T-cell (primary cell): ENCODE measurements around the gene CDH4. TPM values are rescaled to one million over a fixed set of nuclear protein-coding genes. Genes with fewer than 3 reads are reported as not detected.

Experiments
- ATAC-seq, 4 experiments: fragments of 200-7000 bp in 3 of 4; fragments of 150-1000 bp in 1 of 4; cut with Tn5 transposase; replicated peaks in 1 of 4; 1 replicate in 3 of 4; 2 replicates in 1 of 4; pipeline ENCODE4 v1.10.0; 2021; ENCODE audit warnings: moderate library complexity in 3 of 4, mild to moderate bottlenecking in 2 of 4, moderate number of reproducible peaks in 1 of 4
- CTCF ChIA-PET, 2 donors: fragments of 300-600 bp; sonication (Branson Sonifier 250); formaldehyde crosslinking; loops; one replicate each; lab custom pipeline; 2022; ENCODE audit warnings: antibody characterized with exemption in 2 of 2; lab: Charles Lee
- POLR2A ChIA-PET, 2 donors: fragments of 300-600 bp; sonication (Branson Sonifier 250); formaldehyde crosslinking; loops; one replicate each; lab custom pipeline; 2022; ENCODE audit warnings: antibody characterized with exemption in 2 of 2; lab: Charles Lee
- DNase-seq, 35 experiments: peaks; one replicate each; pipeline versions ENCODE4 v3.0.0 to v3.0.0-alpha.2; 2013 to 2023
- H3K27ac ChIP-seq: one replicate; pipeline ENCODE4 v1.5.1; 2013; ENCODE audit warnings: low read length
- H3K27me3 ChIP-seq, 2 experiments: replicated peaks in 1 of 2; 1 replicate in 1 of 2; 2 replicates in 1 of 2; pipeline versions ENCODE4 v1.6.1 to v1.7.0; 2013; ENCODE audit warnings: low read length in 1 of 2, mixed read lengths in 1 of 2; ENCODE audit not compliant: control insufficient read depth in 2 of 2, insufficient read depth in 2 of 2; ENCODE audit errors: extremely low read depth in 1 of 2
- H3K36me3 ChIP-seq, 2 donors: 1 replicate in 1 of 2; 2 replicates in 1 of 2; pipeline versions ENCODE4 v1.6.1 to v1.7.0; 2013; ENCODE audit warnings: low read length in 1 of 2; ENCODE audit not compliant: control insufficient read depth in 2 of 2, insufficient read depth in 1 of 2; ENCODE audit errors: extremely low read depth in 1 of 2
- H3K4me1 ChIP-seq, 2 experiments: 1 replicate in 1 of 2; 2 replicates in 1 of 2; pipeline versions ENCODE4 v1.6.1 to v1.7.0; 2013; ENCODE audit warnings: low read length in 2 of 2, mixed read lengths in 1 of 2; ENCODE audit not compliant: insufficient read depth in 2 of 2, control insufficient read depth in 1 of 2; ENCODE audit errors: extremely low read depth in 1 of 2
- H3K4me3 ChIP-seq, 2 donors: 1 replicate in 1 of 2; 2 replicates in 1 of 2; pipeline versions ENCODE4 v1.5.1 to v1.7.0; 2013; ENCODE audit warnings: mild to moderate bottlenecking in 2 of 2, low read length in 1 of 2, moderate library complexity in 1 of 2; ENCODE audit not compliant: control insufficient read depth in 1 of 2; ENCODE audit errors: extremely low read depth in 1 of 2
- H3K9me3 ChIP-seq: 2 replicates; pipeline ENCODE4 v1.7.0; 2013
- H3K27ac Mint-ChIP-seq, 2 donors: one replicate each; pipeline ENCODE4 v1.8.0; 2020 to 2021; ENCODE audit warnings: mild to moderate bottlenecking in 2 of 2, mixed read lengths in 2 of 2
- H3K27me3 Mint-ChIP-seq, 2 donors: one replicate each; pipeline ENCODE4 v1.8.0; 2021 to 2022; ENCODE audit warnings: mixed read lengths in 2 of 2
- H3K36me3 Mint-ChIP-seq: one replicate; pipeline ENCODE4 v1.8.0; 2021; ENCODE audit warnings: mixed read lengths
- H3K4me1 Mint-ChIP-seq, 3 donors: one replicate each; pipeline ENCODE4 v1.8.0; 2020 to 2022; ENCODE audit warnings: mixed read lengths in 3 of 3, mild to moderate bottlenecking in 1 of 3
- H3K4me3 Mint-ChIP-seq, 3 donors: one replicate each; pipeline ENCODE4 v1.8.0; 2020 to 2022; ENCODE audit warnings: mild to moderate bottlenecking in 3 of 3, mixed read lengths in 3 of 3, moderate library complexity in 3 of 3
- H3K9me3 Mint-ChIP-seq, 3 donors: one replicate each; pipeline ENCODE4 v1.8.0; 2020 to 2022; ENCODE audit warnings: mixed read lengths in 3 of 3
- whole genome bisulfite sequencing: methylation state at CpG from one replicate; pipeline ENCODE4 v1.1.5; 2013; ENCODE audit warnings: missing lambda C conversion rate; ENCODE audit not compliant: insufficient coverage; 5-methylcytosine and 5-hydroxymethylcytosine counted together
- total RNA-seq, 35 experiments: library from RNA in 6 of 35; stranded (reverse) in 6 of 35; fragments of 120-200 nt in 1 of 35; gene quantifications; one replicate each; pipeline versions ENCODE4 v1.2.1 to v1.2.4 and lab custom pipeline; 2013 to 2026

The CDH4 gene
- total RNA-seq, 5 donors from 2014 or later (not counting 1 experiment from before 2014, with no cell fraction given): 0.06 to 0.64 (median 0.14) TPM

- Histone ChIP-seq H3K4me1 (no peaks in the 10 kb centered on the region), H3K4me3 (no peak overlapping the region), H3K36me3 (no peaks in the 10 kb centered on the region), H3K27me3 (peaks cover 0 to 9% of the 10 kb centered on the region in 2 experiments), H3K27ac (no peak overlapping the region), H3K9me3 (no peaks in the 10 kb centered on the region)
- CTCF ChIA-PET: no interaction called here
- no peak overlapping the region for H3K27ac Mint-ChIP-seq
- POLR2A ChIA-PET: no interaction called here
- no peak for ATAC-seq
- H3K4me3 Mint-ChIP-seq: no peak overlapping the region
- no peaks in the 10 kb centered on the region for H3K9me3 Mint-ChIP-seq
- 65% methylated on average over 4 of the region's 7 CpGs for WGBS
- no peak for DNase-seq
- H3K4me1 Mint-ChIP-seq: no peaks in the 10 kb centered on the region
- H3K36me3 Mint-ChIP-seq: no peaks in the 10 kb centered on the region
- peaks cover 9 to 11% of the 10 kb centered on the region in 2 donors for H3K27me3 Mint-ChIP-seq
Observed at GRCh38 chr20:61579908-61580307, 327.8 kb downstream of the CDH4 start.

DNA sequence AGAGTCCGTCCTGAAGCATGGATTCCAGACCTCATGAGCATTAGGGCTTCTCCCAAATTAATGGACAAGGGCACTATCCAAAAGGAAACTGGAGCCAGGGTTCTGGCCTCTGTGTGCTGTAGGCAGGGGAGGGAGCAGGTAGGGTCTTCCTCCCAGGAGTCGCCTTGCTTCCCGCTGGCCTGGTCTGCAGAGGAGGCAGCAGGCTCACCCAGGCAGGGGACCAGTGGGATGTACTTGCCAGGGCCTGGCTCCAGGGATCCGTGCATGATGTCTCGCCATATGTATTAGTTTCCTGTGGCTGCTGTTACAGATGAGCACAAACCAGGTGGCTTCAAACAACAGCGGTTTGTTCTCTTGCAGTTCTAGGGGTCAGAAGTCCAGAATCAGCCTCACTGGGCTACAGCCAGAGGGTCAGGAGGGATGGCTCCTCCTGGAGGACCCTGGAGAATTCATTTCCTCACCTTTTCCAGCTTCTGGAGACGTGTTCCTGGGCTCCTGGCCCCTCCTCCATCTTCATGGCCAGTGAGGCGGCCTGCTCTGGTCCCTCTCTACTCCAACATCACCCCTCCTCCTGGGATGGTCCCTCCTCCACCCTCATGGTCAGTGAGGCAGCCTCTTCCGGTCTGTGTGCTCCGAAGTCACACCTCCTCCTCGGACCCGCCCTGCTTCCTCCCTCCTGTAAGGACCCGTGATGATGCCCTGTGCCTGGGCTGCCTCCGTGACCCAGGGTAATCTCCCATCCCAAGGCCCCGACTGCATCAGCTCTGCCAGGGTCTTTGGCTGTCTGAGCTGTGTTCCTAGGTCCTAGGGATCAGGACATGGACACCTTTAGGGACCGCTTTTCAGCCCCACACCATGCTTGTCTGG is 329.1 kb downstream of the CDH4 start:
- peaks cover 9 to 11% of the 10 kb centered on the region in 2 donors for H3K27me3 Mint-ChIP-seq
- CTCF ChIA-PET: no interaction called here
- 75% methylated on average over 16 of the region's 16 CpGs for WGBS
- POLR2A ChIA-PET: no interaction called here
- Histone ChIP-seq H3K27me3 (peaks cover 0 to 9% of the 10 kb centered on the region in 2 experiments), H3K9me3 (no peaks in the 10 kb centered on the region), H3K4me1 (no peaks in the 10 kb centered on the region), H3K4me3 (no peak overlapping the region), H3K27ac (no peak overlapping the region), H3K36me3 (no peaks in the 10 kb centered on the region)
- H3K4me1 Mint-ChIP-seq: no peaks in the 10 kb centered on the region
- DNase-seq (no peak), ATAC-seq (no peak)
- H3K36me3 Mint-ChIP-seq: no peaks in the 10 kb centered on the region
- H3K27ac Mint-ChIP-seq: no peak overlapping the region
- no peaks in the 10 kb centered on the region for H3K9me3 Mint-ChIP-seq
- no peak overlapping the region for H3K4me3 Mint-ChIP-seq

GRCh38 chr20:61581825-61582188 is 329.7 kb downstream of the CDH4 start:
- Histone ChIP-seq H3K27me3 (peaks cover 0 to 9% of the 10 kb centered on the region in 2 experiments), H3K4me1 (no peaks in the 10 kb centered on the region), H3K4me3 (no peak overlapping the region), H3K36me3 (no peaks in the 10 kb centered on the region), H3K9me3 (no peaks in the 10 kb centered on the region), H3K27ac (no peak overlapping the region)
- Mint-ChIP-seq H3K27ac (no peak overlapping the region), H3K9me3 (no peaks in the 10 kb centered on the region), H3K27me3 (peaks cover 9 to 11% of the 10 kb centered on the region in 2 donors), H3K4me1 (no peaks in the 10 kb centered on the region), H3K4me3 (no peak overlapping the region), H3K36me3 (no peaks in the 10 kb centered on the region)
- ChIA-PET CTCF (no interaction called here), POLR2A (no interaction called here)
- DNase-seq (no peak), ATAC-seq (no peak)
- 75% methylated on average over 14 of the region's 14 CpGs for WGBS

DNA sequence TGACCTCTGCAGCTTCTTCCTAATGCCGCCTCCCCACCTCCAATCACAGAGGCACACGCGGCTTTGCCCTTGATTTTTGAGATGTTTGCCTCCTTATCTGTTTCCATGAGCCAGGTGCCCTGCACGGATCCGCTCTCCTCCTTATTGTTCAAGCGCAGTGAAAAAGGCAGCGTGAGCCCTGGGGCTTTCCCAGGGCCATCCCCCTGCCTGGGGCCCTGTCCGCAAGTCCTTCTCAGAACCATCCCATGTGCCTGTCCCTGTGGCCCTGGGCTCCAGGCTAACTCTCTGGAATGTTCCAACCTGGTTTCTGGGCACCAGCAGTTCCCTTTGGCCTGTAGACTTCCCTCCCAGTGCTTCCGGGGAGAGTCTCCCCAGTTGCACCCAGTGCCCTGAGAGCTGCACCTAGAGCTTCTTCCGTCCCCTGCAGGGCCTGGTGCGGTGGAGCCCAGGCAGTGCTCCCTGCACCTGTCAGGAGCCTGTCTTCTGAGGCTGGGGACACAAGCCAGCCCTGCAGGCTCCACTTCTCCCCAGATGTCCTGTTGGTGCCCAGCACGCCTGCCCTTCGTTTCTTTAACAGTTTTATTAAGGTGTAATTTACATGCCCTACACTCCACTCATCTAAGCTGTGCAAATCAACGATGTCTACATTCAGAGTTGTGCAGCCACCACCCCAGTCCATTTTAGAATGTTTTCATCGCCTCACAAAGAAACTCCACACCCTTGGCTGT is 330.3 kb downstream of the CDH4 start:
- POLR2A ChIA-PET: no interaction called here
- Mint-ChIP-seq H3K9me3 (no peaks in the 10 kb centered on the region), H3K27me3 (peaks cover 9 to 11% of the 10 kb centered on the region in 2 donors), H3K36me3 (no peaks in the 10 kb centered on the region), H3K4me1 (no peaks in the 10 kb centered on the region), H3K27ac (no peak overlapping the region), H3K4me3 (no peak overlapping the region)
- Histone ChIP-seq H3K9me3 (no peaks in the 10 kb centered on the region), H3K27ac (no peak overlapping the region), H3K4me3 (no peak overlapping the region), H3K36me3 (no peaks in the 10 kb centered on the region), H3K27me3 (peaks cover 0 to 9% of the 10 kb centered on the region in 2 experiments), H3K4me1 (no peaks in the 10 kb centered on the region)
- ATAC-seq (no peak), DNase-seq (no peak)
- CTCF ChIA-PET: no interaction called here
- 75% methylated on average over 13 of the region's 15 CpGs for WGBS

- peaks cover 9 to 11% of the 10 kb centered on the region in 2 donors for H3K27me3 Mint-ChIP-seq
- ATAC-seq: no peak
- no peaks in the 10 kb centered on the region for H3K36me3 Mint-ChIP-seq
- Histone ChIP-seq H3K36me3 (no peaks in the 10 kb centered on the region), H3K4me3 (no peak overlapping the region), H3K27ac (no peak overlapping the region), H3K4me1 (no peaks in the 10 kb centered on the region), H3K27me3 (peaks cover 0 to 9% of the 10 kb centered on the region in 2 experiments), H3K9me3 (no peaks in the 10 kb centered on the region)
- no peak overlapping the region for H3K4me3 Mint-ChIP-seq
- H3K4me1 Mint-ChIP-seq: no peaks in the 10 kb centered on the region
- no peak overlapping the region for H3K27ac Mint-ChIP-seq
- no peaks in the 10 kb centered on the region for H3K9me3 Mint-ChIP-seq
- WGBS: no CpG with 5 or more reads among the region's 9 CpGs
- ChIA-PET POLR2A (no interaction called here), CTCF (no interaction called here)
- DNase-seq: no peak
Observed at GRCh38 chr20:61583356-61583755, 331.3 kb downstream of the CDH4 start.

- Mint-ChIP-seq H3K4me1 (no peaks in the 10 kb centered on the region), H3K9me3 (peaks cover 0 to 6% (median 5%) of the 10 kb centered on the region in 3 donors), H3K36me3 (no peaks in the 10 kb centered on the region), H3K4me3 (no peak overlapping the region), H3K27ac (no peak overlapping the region), H3K27me3 (peaks cover 13 to 14% of the 10 kb centered on the region in 2 donors)
- peaks cover 0 to 9% of the 10 kb centered on the region in 2 experiments for H3K27me3 ChIP-seq
- H3K9me3 ChIP-seq: no peaks in the 10 kb centered on the region
- H3K36me3 ChIP-seq: no peaks in the 10 kb centered on the region
- ATAC-seq (no peak), DNase-seq (no peak)
- POLR2A ChIA-PET: no interaction called here
- H3K4me1 ChIP-seq: no peaks in the 10 kb centered on the region
- H3K4me3 ChIP-seq: no peak overlapping the region
- H3K27ac ChIP-seq: no peak overlapping the region
- 61% methylated on average over 10 of the region's 10 CpGs for WGBS
- CTCF ChIA-PET: no interaction called here
Observed at GRCh38 chr20:61584851-61585250, 332.8 kb downstream of the CDH4 start.
